Transverse colon (tissue), 4 donors: ENCODE data around the gene ALDH1A2. TPM values are rescaled to one million over a fixed set of nuclear protein-coding genes. Genes with fewer than 3 reads are reported as not detected.

ENCODE experiments used
- DNase-seq: peaks from one replicate; pipeline ENCODE4 v3.0.0-alpha.2; 2019
- H3K27ac ChIP-seq, 4 donors: fragments of 200-600 bp; sonication (generic); 2 replicates each; pipeline ENCODE4 v1.5.1; 2016 to 2018; ENCODE audit warnings: inconsistent platforms in 4 of 4
- H3K27me3 ChIP-seq: fragments of 200-600 bp; sonication (generic); 2 replicates; pipeline ENCODE4 v1.5.1; 2017; ENCODE audit warnings: inconsistent platforms
- H3K36me3 ChIP-seq, 4 donors: fragments of 200-600 bp; sonication (generic); 2 replicates each; pipeline ENCODE4 v1.5.1; 2017 to 2019; ENCODE audit warnings: inconsistent platforms in 4 of 4
- H3K4me1 ChIP-seq, 4 donors: fragments of 200-600 bp; sonication (generic); 2 replicates each; pipeline ENCODE4 v1.5.1; 2017 to 2020; ENCODE audit warnings: inconsistent platforms in 4 of 4
- H3K4me3 ChIP-seq, 4 donors: fragments of 200-600 bp; sonication (generic); 1 replicate in 1 of 4; 2 replicates in 3 of 4; pipeline versions ENCODE4 v1.5.1 to v1.6.1; 2017 to 2019; ENCODE audit warnings: inconsistent platforms in 4 of 4
- H3K9me3 ChIP-seq, 2 donors: fragments of 200-600 bp; sonication (generic); 2 replicates each; pipeline ENCODE4 v1.5.1; 2017 to 2019; ENCODE audit warnings: inconsistent platforms in 2 of 2
- CTCF ChIP-seq, 5 experiments: fragments of 200-600 bp in 3 of 5; fragments of 450-650 bp in 2 of 5; sonication (generic) in 3 of 5; IDR thresholded peaks; 1 replicate in 2 of 5; 2 replicates in 3 of 5; pipeline ENCODE4 v1.5.1; 2016 to 2017; ENCODE audit warnings: antibody characterized with exemption in 5 of 5, inconsistent platforms in 3 of 5, mild to moderate bottlenecking in 2 of 5, moderate library complexity in 1 of 5
- EP300 ChIP-seq: sonication (generic); formaldehyde crosslinking; IDR thresholded peaks from one replicate; pipeline ENCODE4 v1.6.1; 2017; ENCODE audit warnings: antibody characterized with exemption, low read depth
- POLR2A ChIP-seq: fragments of 450-650 bp; IDR thresholded peaks from one replicate; pipeline ENCODE4 v1.6.1; 2016; ENCODE audit warnings: antibody characterized with exemption, mild to moderate bottlenecking, moderate library complexity
- POLR2AphosphoS5 ChIP-seq, 3 donors: sonication (generic); formaldehyde crosslinking; IDR thresholded peaks; one replicate each; pipeline ENCODE4 v1.6.1; 2016; ENCODE audit warnings: antibody characterized with exemption in 3 of 3
- WGBS, 2 donors: methylation state at CpG; one replicate each; pipeline ENCODE4 v1.1.5; 2018; ENCODE audit warnings: low coverage in 1 of 2; 5-methylcytosine and 5-hydroxymethylcytosine counted together
- in situ Hi-C, 4 donors: fragments of 200-750 bp; cut with MboI; loops; one replicate each; pipeline versions ENCODE4 v1.15.0 to v1.15.1; 2017; ENCODE audit warnings: low sequenced_read_pairs in 3 of 4, low pct_ligation_motif_present in 1 of 4, low pct_unique_long_range_greater_than_20kb in 1 of 4
- intact Hi-C: fragments of 100-400 bp; cut with DNase I; formaldehyde crosslinking; loops from one replicate; pipeline ENCODE4 v1.15.1; 2023; ENCODE audit warnings: low total_unique reads
- total RNA-seq, 4 donors: library from RNA; depleted of rRNA; stranded (reverse); fragments of >200 nt; gene quantifications; one replicate each; pipeline ENCODE4 v1.1.0, GENCODE V29; 2016

Gene ALDH1A2
- total RNA-seq, 4 donors from 2014 or later, result 0.68 to 4.9 (median 1.7) TPM; not detected in 1

- TF ChIP-seq POLR2A (no peak), CTCF (IDR thresholded peaks at IDR 0.05) (no peak), POLR2AphosphoS5 (IDR thresholded peaks at IDR 0.05) (no peak), EP300 (no peak)
- intact Hi-C loops, result no loop called here
- no peak for DNase-seq
Measured at GRCh38 chr15:57962887-57963286, 102.6 kb downstream of the ALDH1A2 start.

GRCh38 chr15:57961919-57962318 is 103.6 kb downstream of the ALDH1A2 start:
- in situ Hi-C loops (loop anchor here in 1 of 4 donors (5.0 kb wide), 1 partner anchor 100 kb away; no protein-coding TSS in a partner anchor), intact Hi-C loops (no loop called here)
- Histone ChIP-seq H3K27ac (no peak overlapping the region), H3K4me1 (no peaks in the 10 kb centered on the region), H3K4me3 (no peak overlapping the region), H3K27me3 (peaks cover 6% of the 10 kb centered on the region), H3K9me3 (no peaks in the 10 kb centered on the region), H3K36me3 (no peaks in the 10 kb centered on the region)
- 75 to 78% methylated on average over 4 of the region's 4 CpGs for WGBS, 2 donors
- no peak for DNase-seq
- TF ChIP-seq CTCF (IDR thresholded peaks at IDR 0.05) (no peak), POLR2AphosphoS5 (IDR thresholded peaks at IDR 0.05) (no peak), EP300 (no peak), POLR2A (no peak)

More at GRCh38 chr15:57962887-57963286, 102.6 kb downstream of the ALDH1A2 start:
- Histone ChIP-seq H3K4me3 (no peak overlapping the region), H3K27me3 (peaks cover 6% of the 10 kb centered on the region), H3K36me3 (no peaks in the 10 kb centered on the region), H3K27ac (no peak overlapping the region), H3K4me1 (no peaks in the 10 kb centered on the region), H3K9me3 (no peaks in the 10 kb centered on the region)
- in situ Hi-C loops, result loop anchor here in 1 of 4 donors (5.0 kb wide), 1 partner anchor 99 kb away; no protein-coding TSS in a partner anchor
- WGBS, 2 donors, result 78 to 85% methylated on average over 4 of the region's 4 CpGs

- no peak for TF ChIP-seq POLR2A
- no peak for TF ChIP-seq CTCF (IDR thresholded peaks at IDR 0.05)
- TF ChIP-seq POLR2AphosphoS5 (IDR thresholded peaks at IDR 0.05), result no peak
- no peak for TF ChIP-seq EP300
- H3K9me3 ChIP-seq, result no peaks in the 10 kb centered on the region
- no peaks in the 10 kb centered on the region for H3K4me1 ChIP-seq
- in situ Hi-C loops, result no loop called here
- DNase-seq, result no peak
- 88% methylated on average over 5 of the region's 5 CpGs; no CpG with 5 or more reads in 1 of the 2 donors for WGBS, 2 donors
- H3K36me3 ChIP-seq, result no peaks in the 10 kb centered on the region
- peaks cover 6% of the 10 kb centered on the region for H3K27me3 ChIP-seq
- H3K27ac ChIP-seq, result no peak overlapping the region
- intact Hi-C loops, result no loop called here
- no peak overlapping the region for H3K4me3 ChIP-seq
Measured at GRCh38 chr15:57957113-57957512, 108.4 kb downstream of the ALDH1A2 start.

- 80 to 82% methylated on average over 1 to 2 of the region's 2 CpGs for WGBS, 2 donors
- no peak for TF ChIP-seq POLR2A
- Histone ChIP-seq H3K4me1 (no peaks in the 10 kb centered on the region), H3K36me3 (no peaks in the 10 kb centered on the region), H3K27ac (no peak overlapping the region), H3K27me3 (no peaks in the 10 kb centered on the region), H3K9me3 (no peaks in the 10 kb centered on the region), H3K4me3 (no peak overlapping the region)
- in situ Hi-C loops, result no loop called here
- DNase-seq, result no peak
- intact Hi-C loops, result no loop called here
Measured at GRCh38 chr15:57953874-57954273, 111.6 kb downstream of the ALDH1A2 start.

- WGBS, 2 donors, result 81 to 82% methylated on average over 6 to 7 of the region's 7 CpGs
- in situ Hi-C loops, result no loop called here
- H3K27ac ChIP-seq, result no peak overlapping the region
Measured at GRCh38 chr15:57951328-57951932, 114.1 kb downstream of the ALDH1A2 start.

More at GRCh38 chr15:57951328-57951932, 114.1 kb downstream of the ALDH1A2 start:
- intact Hi-C loops, result no loop called here
- H3K4me3 ChIP-seq, result no peak overlapping the region
- no peak for DNase-seq
- TF ChIP-seq CTCF (IDR thresholded peaks at IDR 0.05) (no peak), POLR2AphosphoS5 (IDR thresholded peaks at IDR 0.05) (no peak), EP300 (no peak), POLR2A (no peak)
- no peaks in the 10 kb centered on the region for H3K27me3 ChIP-seq
- H3K36me3 ChIP-seq, result no peaks in the 10 kb centered on the region
- no peaks in the 10 kb centered on the region for H3K9me3 ChIP-seq
- no peaks in the 10 kb centered on the region for H3K4me1 ChIP-seq
